Stimulated activated CD4-positive, alpha-beta T cell treated with anti-CD3 and anti-CD28 coated beads, Interleukin-12 subunit alpha, Interleukin-12 subunit beta, amount 100 ng/mL, for 48 hours (primary cell): Measurements from ENCODE around the gene CYP11A1.
"Not testable (repeated sequence)": the region's sequence is repeated elsewhere in the genome, so short reads cannot be mapped to it uniquely, and the experiment has no call there.

Experiments
- DNase-seq, 3 donors: peaks; one replicate each; pipeline ENCODE4 v3.0.0-alpha.2; 2020; ENCODE audit warnings: low read depth in 2 of 3, low spot score in 1 of 3

Gene CYP11A1

GRCh38 chr15:74376226-74376625, 8.8 kb upstream of the CYP11A1 start:
- no peak for DNase-seq

GRCh38 chr15:74375303-74375693, 7.9 kb upstream of the CYP11A1 start:
- DNase-seq: peak; percentile 79 to 91 (median 83)

- no peak for DNase-seq
These were observed 7.3 kb upstream of the CYP11A1 start for GRCh38 chr15:74374648-74375302.

GRCh38 chr15:74373731-74374647, 6.5 kb upstream of the CYP11A1 start:
- DNase-seq: peak; percentile 91 to 96 (median 94)

- no peak for DNase-seq
These were observed 5.7 kb upstream of the CYP11A1 start for GRCh38 chr15:74373056-74373650.

- no peak for DNase-seq
These were observed 3.0 kb upstream of the CYP11A1 start for GRCh38 chr15:74370471-74370870.

- no peak for DNase-seq
These were observed 2.3 kb upstream of the CYP11A1 start for GRCh38 chr15:74369756-74370155.

GRCh38 chr15:74369084-74369745, 1.8 kb upstream of the CYP11A1 start:
- DNase-seq: no peak

GRCh38 chr15:74368121-74368520, 675 bp upstream of the CYP11A1 start:
- no peak for DNase-seq

- no peak for DNase-seq
These were observed 1.6 kb downstream of the CYP11A1 start for GRCh38 chr15:74365598-74366445.

GRCh38 chr15:74364936-74365597, 2.4 kb downstream of the CYP11A1 start:
- no peak for DNase-seq

- no peak for DNase-seq
These were observed 5.0 kb downstream of the CYP11A1 start for GRCh38 chr15:74362482-74362881.

- not testable (repeated sequence) for DNase-seq
These were observed 6.6 kb downstream of the CYP11A1 start for GRCh38 chr15:74360855-74361254.

GRCh38 chr15:74359376-74359775, 8.1 kb downstream of the CYP11A1 start:
- DNase-seq: not testable (repeated sequence)

GRCh38 chr15:74357514-74357913, 9.9 kb downstream of the CYP11A1 start:
- not testable (repeated sequence) for DNase-seq

- not testable (repeated sequence) for DNase-seq
These were observed 11.4 kb downstream of the CYP11A1 start for GRCh38 chr15:74356050-74356449.

GRCh38 chr15:74353992-74354391, 13.5 kb downstream of the CYP11A1 start:
- DNase-seq: not testable (repeated sequence)

- no peak for DNase-seq
These were observed 15.0 kb downstream of the CYP11A1 start for GRCh38 chr15:74352393-74352910.

GRCh38 chr15:74351670-74352069, 15.8 kb downstream of the CYP11A1 start:
- no peak for DNase-seq
